Measurements from ENCODE around the gene TIE1.

GRCh38 chr1:43329995-43330751 lies 29.4 kb downstream of the TIE1 start:
- TF ChIP-seq EZH2 (IDR thresholded peaks at IDR 0.05; ENCODE audit: insufficient read depth, poor library complexity, severe bottlenecking) (no peak), EZH2phosphoT487 (IDR thresholded peaks at IDR 0.05; ENCODE audit: insufficient read depth, low read depth) (no peak)
